GM18498 (cell line): ENCODE results near the gene GRAMD2B.

Source experiments
- ATAC-seq: cut with Tn5 transposase; IDR thresholded peaks from one replicate; pipeline ENCODE4 v1.9.1; 2021; ENCODE audit warnings: mild to moderate bottlenecking, moderate library complexity; ENCODE audit not compliant: unreplicated experiment

The GRAMD2B gene

DNA sequence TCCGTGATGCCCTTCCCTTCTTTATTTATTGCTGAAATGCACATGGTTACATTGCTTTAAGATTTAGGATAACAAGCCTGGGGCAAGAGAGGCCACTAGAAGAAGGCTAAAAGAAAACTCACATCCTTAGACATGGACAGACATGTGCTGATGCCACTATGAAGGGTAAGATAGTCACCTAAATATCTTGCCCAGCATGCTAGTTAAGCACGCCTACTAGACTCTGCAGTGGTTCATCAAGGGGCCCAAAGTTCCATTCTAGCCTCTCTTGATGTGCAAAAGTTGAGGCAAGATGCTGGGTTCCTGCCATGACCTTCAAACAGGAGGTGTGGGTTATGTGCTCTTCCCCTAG is 49.3 kb downstream of the GRAMD2B start:
- no peak for ATAC-seq

DNA sequence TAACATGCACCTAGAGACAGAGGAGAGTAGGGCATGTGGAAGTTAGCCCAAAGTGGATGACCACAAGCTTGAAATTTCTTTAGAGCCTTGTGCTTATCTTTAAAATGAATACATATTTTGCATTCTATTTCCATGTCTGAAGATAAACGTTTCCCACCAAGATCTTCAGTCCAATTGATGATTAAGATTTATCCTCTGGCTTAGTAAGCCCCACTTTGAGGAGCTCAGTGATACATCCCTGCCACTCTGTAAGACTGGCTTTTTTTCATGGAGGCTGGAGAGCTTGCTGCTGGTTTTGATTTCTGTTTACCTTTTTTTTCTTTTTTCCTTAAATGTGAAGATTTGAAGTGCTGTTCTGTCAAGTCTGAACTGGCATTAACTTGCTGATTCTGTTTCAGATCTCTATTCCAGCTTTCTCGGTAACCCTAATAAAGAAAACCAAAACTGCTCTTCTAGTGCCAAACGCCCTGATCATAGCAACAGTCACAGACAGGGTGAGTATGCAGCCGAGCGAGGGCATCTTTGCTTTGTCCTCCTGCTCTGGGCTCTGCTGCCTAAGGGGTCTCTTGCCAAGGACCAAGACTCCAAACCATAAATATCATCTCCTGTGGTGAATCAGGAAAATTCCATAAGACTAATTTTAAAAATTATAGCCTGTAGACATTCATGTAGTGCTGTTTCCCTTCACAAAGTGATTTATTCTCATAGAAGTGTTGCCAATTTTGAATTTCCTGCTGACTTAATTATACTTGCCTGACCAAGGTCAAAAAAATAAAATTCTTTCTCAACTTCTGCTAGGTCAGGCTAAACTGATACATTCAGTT is 54.3 kb downstream of the GRAMD2B start:
- ATAC-seq: no peak

DNA sequence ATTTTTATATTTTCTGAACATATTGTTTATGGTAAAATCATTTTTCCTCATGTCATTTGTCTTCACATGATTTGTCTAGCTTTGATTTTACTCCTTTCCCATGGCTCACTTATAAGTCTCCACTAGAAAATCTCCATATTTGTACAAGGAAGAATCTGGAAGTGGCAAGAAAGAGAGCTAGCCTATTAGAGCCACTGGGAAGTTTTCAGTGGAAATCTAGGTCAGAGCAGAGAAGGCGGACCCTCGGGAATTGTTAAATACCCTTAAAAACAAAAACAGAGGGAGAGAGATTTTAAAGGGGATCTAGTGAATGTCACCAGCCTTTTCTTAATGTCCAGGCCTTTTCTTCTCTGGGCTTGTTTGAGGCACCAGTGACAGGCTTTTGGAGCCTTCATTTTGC is 56.6 kb downstream of the GRAMD2B start:
- ATAC-seq: no peak

DNA sequence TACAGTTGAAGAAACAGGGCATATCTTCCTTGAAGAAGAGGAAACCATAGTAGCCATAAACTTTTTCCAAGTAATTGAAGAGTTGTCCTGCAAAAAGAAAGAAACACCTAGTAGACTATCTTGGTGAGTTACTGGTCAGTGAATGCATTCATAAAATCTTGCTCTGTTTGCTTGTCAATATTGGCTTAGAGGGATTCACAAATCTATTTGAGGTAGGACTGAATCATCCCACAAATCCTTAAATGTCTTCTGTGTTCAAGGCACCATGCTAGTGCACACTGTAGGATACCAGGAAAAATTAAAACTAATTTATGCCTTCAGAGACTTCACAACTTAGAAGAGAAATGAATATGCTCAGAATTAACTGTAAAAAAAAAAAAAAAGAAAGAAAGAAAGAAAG is 57.6 kb downstream of the GRAMD2B start:
- ATAC-seq: no peak

DNA sequence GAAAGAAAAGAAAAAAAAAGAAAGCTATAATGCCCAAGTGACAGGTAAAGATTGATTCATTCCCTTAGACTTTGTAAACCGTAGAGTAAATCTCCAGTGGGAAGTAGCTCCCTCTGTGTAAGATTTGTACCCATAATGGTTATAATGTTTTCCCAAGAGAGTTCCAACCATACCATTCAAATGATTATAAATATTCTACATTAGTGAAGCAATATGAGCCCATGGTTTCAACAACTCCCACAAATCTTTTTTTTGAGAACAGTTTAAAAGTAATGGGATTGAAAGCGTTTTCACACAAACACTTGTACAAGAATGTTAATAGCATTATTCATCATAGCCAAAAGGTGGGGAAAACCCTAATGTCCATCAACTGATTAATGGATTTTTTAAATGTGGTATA is 58.0 kb downstream of the GRAMD2B start:
- ATAC-seq: no peak

DNA sequence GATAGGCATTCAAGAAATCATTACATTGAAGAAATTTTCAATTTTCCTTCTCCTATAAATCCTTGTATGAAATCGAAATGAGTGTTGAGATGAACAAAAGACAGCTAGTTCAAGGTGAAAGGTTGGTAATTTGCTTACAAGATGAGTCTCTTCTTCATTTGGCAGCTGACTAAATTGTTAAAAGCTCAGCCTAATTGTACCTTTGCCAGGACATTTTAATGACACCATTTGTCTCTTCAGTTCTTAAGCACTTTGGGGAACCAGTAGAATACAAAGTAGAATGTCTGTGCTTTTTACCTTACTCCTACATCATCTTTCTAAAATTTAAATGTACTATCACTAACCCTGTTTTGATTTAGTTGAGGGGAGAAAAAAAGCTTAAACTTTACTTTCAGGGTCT is 59.4 kb downstream of the GRAMD2B start:
- no peak for ATAC-seq

DNA sequence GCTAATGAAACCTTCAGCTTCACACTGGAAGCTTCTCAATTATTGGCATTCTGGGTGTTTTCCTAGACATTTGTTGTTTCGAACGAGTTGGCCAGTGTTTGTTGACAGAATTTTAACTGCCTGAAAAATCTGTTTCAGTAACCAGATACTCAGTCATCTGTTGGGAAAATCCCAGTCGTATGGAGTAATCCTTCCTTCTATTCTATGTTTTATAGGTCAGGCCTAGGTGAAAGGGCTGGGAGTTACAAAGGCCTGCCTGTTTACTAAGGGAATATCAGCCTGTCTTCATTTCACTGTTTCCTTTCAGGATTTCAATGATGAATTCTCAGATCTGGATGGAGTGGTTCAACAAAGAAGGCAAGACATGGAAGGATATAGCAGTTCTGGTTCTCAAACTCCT is 59.9 kb downstream of the GRAMD2B start:
- ATAC-seq: no peak

DNA sequence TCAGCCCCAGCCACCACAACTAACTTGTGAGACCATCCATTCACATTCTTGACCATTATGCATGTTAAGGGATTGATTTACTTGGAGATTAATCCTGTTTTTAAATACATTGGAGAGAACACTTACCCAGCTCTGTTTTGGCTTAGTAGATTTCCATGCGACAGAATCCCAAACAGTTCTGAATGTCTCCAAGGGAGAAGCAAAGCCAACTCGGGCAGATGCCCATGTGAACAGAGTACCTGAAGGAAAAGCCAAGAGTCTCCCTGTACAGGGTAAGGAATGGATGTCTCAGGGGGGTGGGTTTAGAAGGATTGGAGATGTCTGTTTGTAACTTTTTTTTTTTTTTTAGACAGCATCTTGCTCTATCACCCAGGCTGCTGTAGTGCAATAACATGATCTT is 61.0 kb downstream of the GRAMD2B start:
- ATAC-seq: no peak

DNA sequence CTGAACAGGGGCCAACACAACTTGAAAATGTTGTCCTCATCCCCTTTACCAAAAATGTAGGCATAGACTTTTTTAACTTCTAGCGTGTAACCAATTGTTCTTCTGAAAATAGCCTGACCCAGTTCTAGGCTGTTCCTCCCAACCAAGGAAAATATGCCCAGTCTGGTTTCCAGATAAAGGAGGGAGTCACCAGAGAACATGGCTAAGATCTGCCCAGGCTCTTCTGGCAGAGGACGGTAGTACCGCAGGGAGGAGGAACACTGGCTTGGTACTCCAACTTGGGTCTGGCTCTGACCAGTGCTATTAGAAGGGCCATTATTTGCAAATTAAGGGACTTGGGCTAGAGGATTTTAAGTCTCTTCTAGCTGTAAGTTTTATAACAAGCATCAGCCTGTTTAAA is 63.1 kb downstream of the GRAMD2B start:
- no peak for ATAC-seq

DNA sequence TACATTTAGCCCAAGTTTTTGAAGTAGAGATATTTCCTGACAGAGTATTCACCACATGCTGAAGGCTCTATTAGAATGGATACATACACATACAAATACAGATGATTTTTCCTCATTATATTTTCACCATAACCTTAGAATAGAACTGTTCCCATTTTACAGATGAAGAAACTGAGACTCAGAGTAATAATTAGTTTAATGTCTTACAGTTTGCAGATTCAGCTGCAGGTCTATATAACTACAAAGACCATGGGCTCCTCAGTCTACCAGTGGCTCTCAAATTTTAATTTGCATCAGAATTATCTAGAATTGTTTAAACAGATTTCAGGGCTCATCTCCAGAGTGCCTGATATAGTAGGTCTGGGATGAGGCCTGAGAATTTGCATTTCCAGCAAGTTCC is 64.4 kb downstream of the GRAMD2B start:
- no peak for ATAC-seq

DNA sequence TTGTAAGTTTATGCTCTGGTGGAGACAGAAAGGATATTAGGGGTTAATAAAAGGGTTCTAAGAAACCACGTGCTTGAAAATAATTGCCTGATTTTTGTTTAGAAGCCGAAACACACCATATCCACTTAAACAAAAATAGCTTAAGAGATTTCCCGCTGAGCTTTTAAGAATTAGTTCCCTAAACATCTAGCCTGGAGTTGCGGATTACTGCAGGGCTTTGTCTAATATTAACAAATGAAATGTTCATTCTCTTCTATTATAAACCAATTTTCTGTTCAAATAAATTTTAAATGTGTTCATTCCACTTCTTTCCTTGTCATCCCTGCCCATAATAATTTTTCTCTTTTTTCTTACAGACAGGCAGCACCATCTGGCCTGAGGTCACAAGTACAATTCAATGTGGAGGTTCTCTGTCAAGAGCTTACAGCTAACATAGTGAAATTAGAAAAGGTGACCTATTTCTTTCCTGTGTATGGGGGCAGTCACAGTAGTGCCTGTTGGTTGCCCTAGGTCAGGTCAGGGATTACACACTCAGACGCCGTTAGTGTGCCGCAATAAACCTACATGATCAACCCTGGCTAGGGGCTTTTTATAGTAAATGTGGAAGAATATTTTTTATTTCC is 65.3 kb downstream of the GRAMD2B start:
- ATAC-seq: no peak

DNA sequence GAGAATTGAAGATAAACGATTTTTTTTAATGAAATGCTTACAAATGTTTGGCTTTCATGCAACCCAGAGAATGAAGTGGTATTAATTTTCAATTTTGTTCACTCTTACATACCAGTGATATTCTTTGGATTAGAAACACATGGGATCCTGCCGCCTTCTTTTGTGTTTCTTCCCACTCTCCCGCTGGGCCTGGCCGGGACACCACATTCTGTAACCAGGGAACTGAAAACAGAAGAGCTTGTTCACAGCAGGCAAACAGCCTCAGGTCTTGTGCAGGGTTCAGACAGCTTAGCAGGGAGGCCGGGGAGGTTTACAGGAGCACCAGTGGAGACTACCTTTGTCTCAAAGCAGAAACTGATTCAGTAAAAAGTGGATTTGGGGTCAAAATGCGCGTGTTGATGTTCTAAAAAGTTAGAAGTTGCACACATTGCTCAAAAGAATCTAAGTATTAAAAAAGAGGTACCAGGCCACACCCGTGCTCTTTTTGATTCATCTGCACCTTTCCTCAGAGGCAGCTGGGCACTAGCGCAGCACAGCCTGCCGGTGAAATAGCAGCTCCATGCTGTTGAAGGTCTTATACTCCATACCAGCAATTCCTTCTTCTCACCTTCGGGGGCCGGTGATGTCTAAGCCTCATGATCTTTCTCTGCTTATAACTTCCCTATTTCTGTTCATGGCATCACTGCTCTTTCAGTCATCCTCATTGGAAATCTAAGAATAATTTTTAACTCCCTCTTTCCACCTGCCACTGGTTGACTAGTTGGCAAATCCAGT is 67.1 kb downstream of the GRAMD2B start:
- ATAC-seq: no peak

DNA sequence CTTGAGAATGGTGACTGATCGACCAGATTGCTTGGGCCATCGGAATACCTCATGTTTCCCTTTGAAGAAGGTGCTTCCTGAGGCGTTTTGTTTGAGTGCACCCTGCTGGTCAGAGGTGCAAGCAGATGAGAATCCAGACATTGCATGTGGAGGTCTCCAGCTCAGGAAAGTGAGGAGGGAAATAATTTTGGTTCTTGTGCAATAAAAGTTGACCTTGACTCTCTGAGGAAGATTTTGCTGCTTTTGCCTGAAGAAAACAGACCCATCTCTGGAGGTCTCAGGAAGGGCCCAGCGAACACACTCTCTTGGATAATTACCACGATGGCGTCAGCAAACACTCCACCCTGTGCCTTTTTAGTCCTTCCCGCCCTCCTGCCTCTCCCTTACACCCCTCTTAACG is 69.7 kb downstream of the GRAMD2B start:
- ATAC-seq: no peak

DNA sequence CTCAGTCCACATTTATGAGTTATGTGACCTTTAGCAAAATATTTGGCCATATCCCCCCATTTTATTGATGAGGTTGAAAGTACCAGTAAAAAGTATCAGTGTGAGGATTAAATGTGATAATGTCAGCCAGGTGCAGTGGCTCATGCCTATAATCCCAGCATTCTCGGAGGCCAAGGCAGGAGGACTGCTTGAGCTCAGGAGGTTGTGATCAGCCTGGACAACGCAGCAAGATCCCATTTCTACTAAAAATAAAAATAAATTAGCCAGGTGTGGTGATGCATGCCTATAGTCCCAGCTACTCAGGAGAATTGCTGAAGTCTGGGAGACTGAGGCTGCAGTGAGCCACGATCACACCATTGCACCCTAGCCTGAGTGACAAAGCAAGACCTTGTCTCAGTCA is 71.2 kb downstream of the GRAMD2B start:
- ATAC-seq: no peak

DNA sequence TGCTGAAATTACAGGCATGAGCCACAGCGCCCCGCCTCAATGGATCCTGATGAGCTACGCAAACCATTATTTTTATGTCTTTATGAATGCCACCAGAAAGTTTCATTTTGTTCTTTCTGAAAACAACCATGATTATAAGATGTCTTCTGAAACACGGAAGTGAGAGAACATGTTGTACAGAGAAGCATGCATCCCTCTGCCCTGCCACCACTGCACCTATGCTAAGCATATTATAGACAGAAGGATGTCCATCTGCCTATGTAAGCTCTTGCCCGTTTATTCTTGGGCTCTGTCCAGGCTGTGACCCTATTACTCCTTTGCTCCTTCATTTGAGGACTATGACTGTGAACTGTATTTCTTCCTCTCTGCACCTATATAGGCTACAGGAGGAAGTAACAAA is 74.3 kb downstream of the GRAMD2B start:
- no peak for ATAC-seq

DNA sequence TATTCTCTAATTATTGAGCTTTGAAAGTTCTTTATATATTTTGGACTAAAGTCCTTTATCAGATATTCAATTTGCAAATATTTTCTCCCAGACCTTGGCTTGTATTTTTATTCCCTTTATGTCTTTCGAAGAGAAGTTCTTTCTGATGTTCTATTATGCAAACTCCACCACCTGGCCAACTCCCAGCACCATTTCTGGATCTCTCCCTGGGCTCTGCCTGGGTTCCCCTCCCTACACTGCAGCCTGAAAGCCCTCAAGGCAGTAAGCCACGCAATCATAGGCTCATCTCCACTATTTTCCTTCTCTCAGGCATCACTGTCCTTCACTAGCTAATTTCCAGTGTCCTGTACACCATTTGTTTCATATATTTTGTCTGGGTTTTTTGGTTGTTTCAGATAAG is 76.1 kb downstream of the GRAMD2B start:
- ATAC-seq: peak; percentile 4

DNA sequence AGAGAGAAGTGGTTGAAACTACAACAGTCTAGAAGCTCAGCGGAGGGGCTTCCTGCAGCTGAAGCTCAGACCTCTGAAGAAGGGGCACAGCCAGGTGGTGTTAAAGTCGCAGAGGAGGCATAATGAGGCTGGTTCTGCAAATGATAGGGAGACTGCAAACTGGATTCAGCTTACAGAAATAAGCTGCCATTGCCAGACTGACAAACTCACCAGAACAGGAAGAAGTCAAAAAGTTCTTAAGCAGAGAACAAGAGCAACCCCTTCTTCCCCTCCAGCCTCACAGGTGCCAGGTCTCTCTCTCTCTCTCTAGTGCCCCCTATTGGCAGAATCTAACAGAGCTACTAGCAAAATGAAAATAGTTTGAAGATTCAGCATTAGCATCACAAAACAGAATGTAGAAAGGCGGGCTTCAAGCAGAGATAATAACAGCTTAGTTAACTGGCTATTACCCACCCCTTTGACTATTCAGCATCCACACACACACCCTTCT is 76.7 kb downstream of the GRAMD2B start:
- ATAC-seq: peak; percentile 81

DNA sequence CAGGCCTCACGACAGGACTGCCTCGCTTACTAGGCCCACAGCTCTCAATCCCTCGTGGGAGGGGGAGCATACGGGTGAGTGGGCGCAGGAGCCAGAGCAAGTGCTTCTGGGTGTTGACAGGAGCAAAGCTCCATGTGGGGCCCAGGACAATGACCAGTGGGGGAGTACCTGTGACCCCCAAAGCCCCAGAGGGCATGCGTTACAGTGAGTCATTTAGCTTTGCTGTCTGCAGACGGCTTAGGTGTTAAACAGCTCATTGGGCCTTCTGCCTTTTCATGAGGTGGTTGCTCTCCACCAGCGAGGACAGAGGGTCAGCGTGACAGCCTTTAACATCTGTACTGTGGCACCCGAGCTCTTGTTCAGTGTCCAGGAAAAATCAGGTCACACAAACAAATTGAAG is 78.2 kb downstream of the GRAMD2B start:
- no peak for ATAC-seq

DNA sequence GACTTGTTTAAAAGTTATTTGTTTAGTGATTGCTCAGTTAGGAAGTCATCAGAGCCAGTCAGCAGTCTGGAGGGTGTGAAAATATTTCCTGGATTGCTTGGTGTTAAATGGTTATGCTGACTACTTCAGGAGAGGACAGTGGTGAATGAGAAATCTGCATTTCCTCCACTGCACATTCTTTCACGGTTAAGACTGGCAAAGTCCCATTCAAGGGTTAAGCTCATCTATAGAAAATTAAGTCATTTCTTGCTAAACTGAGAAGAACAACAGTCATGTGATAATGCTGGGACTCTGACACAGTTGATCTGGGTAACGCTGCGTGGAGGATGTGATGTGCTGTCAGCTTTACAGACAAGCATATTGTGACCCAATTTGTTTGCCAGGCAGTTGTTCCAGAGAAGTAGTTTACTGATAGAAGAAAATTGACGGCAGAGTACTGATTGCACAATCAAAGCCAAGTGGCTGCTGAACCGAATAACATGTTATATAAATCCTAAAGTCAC is 80.4 kb downstream of the GRAMD2B start:
- ATAC-seq: no peak

DNA sequence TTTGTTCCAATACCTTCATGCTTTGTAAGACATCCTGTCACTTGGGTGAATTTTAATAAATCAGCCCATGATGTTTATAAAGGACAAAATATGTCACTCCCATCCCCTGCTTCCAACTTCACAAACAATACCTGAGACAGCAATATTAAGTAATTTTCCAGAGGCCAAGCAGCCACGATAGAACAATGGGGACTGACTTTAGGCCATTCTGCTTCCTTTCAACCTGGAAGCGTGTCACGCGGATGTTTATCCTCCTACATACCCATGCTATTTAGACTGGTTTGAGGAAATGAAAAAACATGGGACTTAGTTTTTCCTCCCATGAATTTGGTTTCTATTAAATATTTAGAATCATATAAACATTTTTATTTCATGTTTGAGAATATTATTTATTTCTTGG is 82.9 kb downstream of the GRAMD2B start:
- ATAC-seq: no peak

DNA sequence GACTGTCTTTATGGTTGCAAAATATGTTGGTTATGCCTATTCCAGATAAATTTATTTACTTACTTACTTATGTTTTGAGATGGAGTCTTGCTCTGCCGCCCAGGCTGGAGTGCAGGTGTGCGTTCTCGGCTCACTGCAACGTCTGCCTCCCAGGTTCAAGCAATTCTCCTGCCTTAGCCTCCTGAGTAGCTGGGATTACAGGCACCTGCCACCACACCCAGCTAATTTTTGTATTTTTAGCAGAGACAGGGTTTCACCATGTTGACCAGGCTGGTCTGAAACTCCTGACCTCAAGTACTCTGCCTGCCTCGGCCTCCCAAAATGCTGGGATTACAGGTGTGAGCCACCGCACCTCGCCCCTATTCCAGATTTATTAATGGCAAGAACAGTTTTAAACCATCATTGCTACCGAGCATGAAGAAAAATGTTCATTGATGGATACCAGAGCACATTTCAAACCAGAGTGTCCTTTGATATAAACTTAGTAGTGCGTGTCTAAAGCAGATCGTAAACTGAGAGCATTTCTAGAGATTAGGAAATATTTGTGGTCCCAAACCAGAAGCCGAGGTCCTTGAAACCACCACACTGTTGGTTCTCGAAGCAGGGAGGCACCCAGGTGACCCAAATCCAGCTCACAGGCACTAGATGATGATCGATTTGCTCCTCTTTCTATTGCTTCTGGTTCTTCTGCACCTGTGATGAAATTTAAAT is 85.2 kb downstream of the GRAMD2B start:
- no peak for ATAC-seq
